ENCODE results near the gene BMP2K.
"Not testable (repeated sequence)": the region's sequence is repeated elsewhere in the genome, so short reads cannot be mapped to it uniquely, and the experiment has no call there.

BMP2K gene

DNA sequence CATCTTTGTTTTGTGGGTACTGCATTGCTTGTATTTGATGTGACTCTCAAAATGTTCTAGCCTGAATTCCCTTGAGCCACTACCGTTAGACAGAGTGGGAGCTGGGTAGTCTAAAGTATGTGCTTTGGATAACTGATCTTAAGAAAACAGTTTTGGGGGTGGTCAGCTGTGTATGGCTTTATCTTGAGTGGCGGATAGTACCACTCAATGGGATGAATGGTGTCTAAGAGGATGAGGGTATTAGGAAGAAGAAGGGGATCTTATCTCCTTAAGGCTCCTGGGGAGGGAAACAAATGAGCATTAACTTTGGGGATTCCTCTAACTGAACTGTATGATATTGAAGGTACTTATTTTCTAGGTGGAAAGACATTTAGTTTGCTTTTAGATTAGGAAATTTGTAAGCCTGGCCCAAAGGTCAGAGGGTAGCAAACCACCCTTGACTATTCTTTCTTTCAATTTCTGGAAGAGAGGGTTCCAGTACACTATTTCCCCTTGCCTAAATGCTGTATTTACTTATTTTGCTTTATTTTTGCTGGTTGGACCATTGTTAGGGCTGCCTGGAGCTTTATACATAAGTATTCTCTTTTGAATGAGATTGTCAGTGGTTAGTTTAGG, 11.3 kb downstream of the BMP2K start:
- no peak overlapping the region for H3K4me3 ChIP-seq (ENCODE audit: low read length)
- peaks cover 20% of the 10 kb centered on the region for H3K4me1 ChIP-seq (ENCODE audit: control insufficient read depth, low read length)
- H3K36me3 ChIP-seq (ENCODE audit: control insufficient read depth, low read length): peaks cover 11% of the 10 kb centered on the region
- no peaks in the 10 kb centered on the region for H4K20me1 ChIP-seq (ENCODE audit: control insufficient read depth, insufficient read depth, low read depth, low read length)
- H3K79me2 ChIP-seq (ENCODE audit: control insufficient read depth, low read length): peaks cover 96% of the 10 kb centered on the region
- no peaks in the 10 kb centered on the region for H3K27me3 ChIP-seq (ENCODE audit: control insufficient read depth, low read length)
- no peaks in the 10 kb centered on the region for H3F3A ChIP-seq (ENCODE audit: control insufficient read depth, insufficient read depth)
- no peak overlapping the region for H3K27ac ChIP-seq (ENCODE audit: low read depth, low read length)
- no peak overlapping the region for H3K4me2 ChIP-seq (ENCODE audit: low read length)
- no peaks in the 10 kb centered on the region for H3K9me3 ChIP-seq (ENCODE audit: control insufficient read depth, insufficient read depth, low read length)
- no peaks in the 10 kb centered on the region for H3K9me2 ChIP-seq (replicated peaks; ENCODE audit: control insufficient read depth, low read length)
- TF ChIP-seq CTCF (IDR thresholded peaks at IDR 0.05; ENCODE audit: low read depth, low read length, poor library complexity, severe bottlenecking) (no peak), EZH2phosphoT487 (IDR thresholded peaks at IDR 0.05; ENCODE audit: borderline replicate concordance, low read length) (no peak)

DNA sequence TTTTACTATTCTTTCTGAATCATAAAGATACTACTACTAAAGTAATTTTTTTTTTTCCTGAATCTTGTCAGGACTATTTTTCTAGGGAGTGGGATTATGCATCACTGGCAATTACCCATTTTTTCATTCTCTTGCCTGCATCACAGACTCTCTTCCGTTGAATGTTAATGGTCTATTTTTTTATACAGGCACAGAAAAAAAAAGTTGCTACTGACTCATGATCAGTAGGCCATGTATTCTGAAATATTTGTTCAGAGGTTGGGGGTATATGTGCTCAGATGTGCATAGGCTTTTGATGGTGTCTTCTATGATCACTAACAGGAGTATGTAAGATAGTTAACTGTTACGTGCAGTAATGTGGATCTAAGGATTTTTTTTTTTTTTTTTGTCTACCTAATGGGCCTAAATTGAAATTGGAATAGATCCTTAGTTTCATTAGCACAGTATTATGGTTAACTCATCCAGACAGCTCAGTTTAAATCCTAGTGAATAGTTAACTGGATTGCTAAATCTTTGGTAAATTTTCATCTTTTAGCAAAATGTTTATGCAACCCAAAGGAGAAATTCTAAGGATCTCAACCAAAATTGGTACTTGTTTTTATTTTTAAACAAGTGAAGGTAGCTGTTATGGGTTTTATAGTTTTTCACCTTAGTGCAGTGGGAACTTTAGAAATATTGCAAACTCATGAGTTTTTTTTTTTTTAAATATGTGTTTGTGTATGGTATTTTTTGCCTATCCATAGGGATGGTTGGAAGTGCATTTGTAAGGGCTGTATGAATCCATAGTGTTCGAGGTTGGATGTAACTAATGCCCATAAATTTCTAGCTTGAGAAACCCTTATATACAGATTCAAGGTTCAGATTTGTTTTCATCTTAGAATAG, 12.1 kb downstream of the BMP2K start:
- Histone ChIP-seq H3K4me1 (ENCODE audit: control insufficient read depth, low read length) (peaks cover 15% of the 10 kb centered on the region), H3K27me3 (ENCODE audit: control insufficient read depth, low read length) (no peaks in the 10 kb centered on the region), H3K9me3 (ENCODE audit: control insufficient read depth, insufficient read depth, low read length) (no peaks in the 10 kb centered on the region), H3K4me2 (ENCODE audit: low read length) (no peak overlapping the region), H3K36me3 (ENCODE audit: control insufficient read depth, low read length) (peaks cover 8% of the 10 kb centered on the region), H3K79me2 (ENCODE audit: control insufficient read depth, low read length) (peaks cover 93% of the 10 kb centered on the region), H3F3A (ENCODE audit: control insufficient read depth, insufficient read depth) (no peaks in the 10 kb centered on the region), H3K4me3 (ENCODE audit: low read length) (no peak overlapping the region), H3K27ac (ENCODE audit: low read depth, low read length) (no peak overlapping the region), H3K9me2 (replicated peaks; ENCODE audit: control insufficient read depth, low read length) (no peaks in the 10 kb centered on the region), H4K20me1 (ENCODE audit: control insufficient read depth, insufficient read depth, low read depth, low read length) (no peaks in the 10 kb centered on the region)
- TF ChIP-seq EZH2phosphoT487 (IDR thresholded peaks at IDR 0.05; ENCODE audit: borderline replicate concordance, low read length) (no peak), CTCF (IDR thresholded peaks at IDR 0.05; ENCODE audit: low read depth, low read length, poor library complexity, severe bottlenecking) (no peak)

GRCh38 chr4:78795594-78796416, 19.7 kb downstream of the BMP2K start:
- Histone ChIP-seq H3K36me3 (ENCODE audit: control insufficient read depth, low read length) (peaks cover 23% of the 10 kb centered on the region), H3K4me1 (ENCODE audit: control insufficient read depth, low read length) (peaks cover 49% of the 10 kb centered on the region), H3K79me2 (ENCODE audit: control insufficient read depth, low read length) (peaks cover 79% of the 10 kb centered on the region)
- H4K20me1 ChIP-seq (ENCODE audit: control insufficient read depth, insufficient read depth, low read depth, low read length); H3F3A ChIP-seq (ENCODE audit: control insufficient read depth, insufficient read depth); H3K27me3 ChIP-seq (ENCODE audit: control insufficient read depth, low read length); H3K27ac ChIP-seq (ENCODE audit: low read depth, low read length); H3K9me2 ChIP-seq (replicated peaks; ENCODE audit: control insufficient read depth, low read length); H3K4me2 ChIP-seq (ENCODE audit: low read length); H3K4me3 ChIP-seq (ENCODE audit: low read length); H3K9me3 ChIP-seq (ENCODE audit: control insufficient read depth, insufficient read depth, low read length): not testable (repeated sequence)

All from DOHH2 (cell line).